Measurements from ENCODE around the gene GRIK1.

DNA sequence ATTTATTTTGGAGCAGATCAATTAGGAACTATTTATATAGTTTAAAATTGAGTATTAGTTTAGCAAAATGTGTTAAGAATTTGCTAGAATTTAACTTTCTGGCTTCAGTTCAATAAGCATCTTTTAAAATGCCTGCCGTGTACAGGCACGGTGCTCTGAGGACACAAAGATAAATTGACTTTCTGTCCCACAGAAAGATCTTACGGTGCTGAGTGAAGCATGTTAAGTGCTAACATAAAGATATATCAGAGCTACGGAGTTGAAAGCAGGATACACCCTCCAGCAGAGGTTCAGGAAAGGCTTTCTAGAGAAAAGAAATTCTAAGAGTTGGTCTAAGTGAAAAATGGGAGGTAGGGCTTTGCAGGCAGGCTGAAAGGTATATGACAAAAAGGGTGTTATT lies 305.4 kb downstream of the GRIK1 start:
- TF ChIP-seq POLR2A (IDR thresholded peaks at IDR 0.05; ENCODE audit: low read depth, low read length) (no peak), POLR2AphosphoS5 (IDR thresholded peaks at IDR 0.05; ENCODE audit: low read depth, low read length) (no peak), TAF1 (IDR thresholded peaks at IDR 0.05; ENCODE audit: borderline replicate concordance, low read depth, low read length) (no peak)
